HG03175 (cell line): ENCODE data around the gene KIF17.
"Not testable (repeated sequence)": the region's sequence is repeated elsewhere in the genome, so short reads cannot be mapped to it uniquely, and the experiment has no call there.

Experiments used
- ATAC-seq: cut with Tn5 transposase; IDR thresholded peaks from one replicate; pipeline ENCODE4 v1.9.1; 2021; ENCODE audit warnings: mild to moderate bottlenecking, moderate library complexity; ENCODE audit not compliant: unreplicated experiment

The KIF17 gene

DNA sequence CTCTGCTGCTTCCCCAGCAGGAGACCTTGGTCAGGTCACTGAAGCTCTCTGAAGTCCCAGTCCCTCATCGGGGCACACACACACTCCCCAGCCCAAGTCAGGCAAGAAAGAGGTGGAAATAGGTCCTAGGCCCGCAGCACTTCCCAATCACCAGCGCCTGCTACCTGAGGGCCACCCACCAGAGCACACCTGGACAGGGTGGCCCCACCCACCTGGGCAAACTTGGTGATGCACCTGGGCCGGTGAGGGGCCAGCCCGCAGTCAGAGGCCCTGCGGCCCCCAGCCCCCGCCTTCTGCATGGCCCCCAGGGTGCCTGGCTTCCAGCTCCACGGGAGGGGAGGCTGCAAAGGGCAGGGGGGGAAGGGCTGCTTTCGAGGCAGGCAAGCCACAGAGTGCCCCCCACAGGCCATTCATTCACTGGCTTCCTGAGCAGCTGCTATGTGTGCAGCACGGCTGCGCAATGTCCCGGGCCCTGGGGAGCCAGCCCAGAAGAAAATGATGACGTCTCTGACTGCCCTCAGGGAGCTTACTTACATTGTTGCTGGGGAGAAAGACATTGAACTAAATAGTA lies 10.0 kb upstream of the KIF17 start:
- no peak for ATAC-seq

GRCh38 chr1:20726932-20727745 lies 9.3 kb upstream of the KIF17 start:
- no peak for ATAC-seq

DNA sequence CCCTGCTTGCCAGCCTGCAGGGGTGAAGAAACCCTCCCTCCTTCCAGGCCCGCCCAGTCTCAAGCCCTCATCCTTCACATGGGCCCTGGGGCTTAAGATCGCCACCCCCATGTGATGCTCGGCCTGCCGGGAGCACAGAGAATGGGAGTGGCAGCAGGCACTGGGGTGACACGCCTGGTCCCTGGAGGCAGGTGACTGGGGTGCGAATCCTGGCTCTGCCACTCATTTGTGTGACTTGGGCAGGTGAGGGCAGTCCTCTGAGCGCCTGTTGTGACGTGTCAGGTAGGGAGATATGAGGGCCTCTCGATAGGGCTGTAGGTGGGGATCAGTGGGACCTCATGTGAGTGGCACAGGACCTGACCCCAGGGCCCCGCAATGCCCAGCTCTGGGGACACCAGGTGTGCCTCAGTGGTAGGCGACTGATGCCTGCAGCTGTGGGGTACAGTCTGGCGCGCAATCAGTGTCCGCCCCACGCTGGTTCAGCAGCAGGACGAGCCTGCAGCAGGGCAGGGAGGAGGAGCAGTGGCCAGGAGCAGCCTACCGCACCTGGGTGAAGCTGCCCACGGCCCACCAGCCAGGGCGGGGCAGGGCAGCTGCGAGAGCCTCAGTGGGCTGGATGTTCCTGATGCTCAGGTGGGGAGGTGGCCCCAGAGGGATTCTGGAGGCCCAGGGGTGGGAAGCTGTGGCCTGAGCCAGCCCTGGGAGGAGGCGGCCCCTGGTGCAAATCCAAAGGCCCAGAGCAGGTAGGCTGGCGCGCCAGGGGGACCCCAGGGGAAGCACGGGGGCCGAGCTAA lies 8.5 kb upstream of the KIF17 start:
- no peak for ATAC-seq

DNA sequence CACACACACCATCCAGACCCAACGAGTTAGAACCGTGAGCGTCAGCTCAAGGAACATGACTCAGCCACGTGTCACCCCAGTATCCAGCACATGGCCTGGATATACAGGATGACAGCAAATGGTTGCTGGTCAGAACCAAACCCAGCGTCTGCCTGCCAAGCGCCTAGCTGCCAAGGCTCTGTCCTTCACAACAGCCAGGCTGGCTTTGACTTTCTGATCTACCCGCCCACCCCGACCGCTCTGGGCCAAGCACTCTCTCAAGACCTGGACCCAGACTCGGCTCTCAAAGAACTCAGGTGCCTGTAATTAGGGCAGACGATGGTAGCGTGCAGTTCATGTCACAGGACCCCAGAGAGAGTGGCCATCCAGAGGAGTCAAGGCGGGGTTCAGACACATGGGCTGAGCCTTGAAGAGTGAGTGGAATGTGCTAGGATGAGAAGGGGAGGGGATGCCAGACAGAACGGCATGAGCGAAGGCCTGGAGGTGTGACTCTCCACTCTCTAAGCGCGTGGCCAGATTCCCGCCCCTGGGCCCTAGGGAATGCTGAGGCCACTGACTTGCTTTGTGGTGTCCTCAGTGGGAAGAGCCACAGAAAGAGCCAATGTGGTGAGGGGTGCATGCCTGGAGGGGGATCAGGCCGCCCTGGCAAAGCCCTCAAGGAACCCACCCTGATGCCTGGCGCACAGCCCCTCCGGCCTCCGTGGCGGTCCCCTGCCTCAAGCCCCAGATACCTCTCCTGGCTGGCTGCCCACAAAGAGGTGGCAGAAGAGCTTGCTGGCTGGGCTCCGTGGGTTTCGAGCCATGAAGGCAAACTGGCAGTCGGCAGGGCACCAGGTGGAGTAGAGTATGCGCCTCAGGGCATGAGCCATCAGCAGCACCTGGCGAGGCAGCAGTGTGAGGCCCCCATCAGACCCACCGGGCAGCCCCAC lies 7.6 kb upstream of the KIF17 start:
- ATAC-seq: no peak

- ATAC-seq: no peak
Observed at GRCh38 chr1:20724364-20725188, 6.8 kb upstream of the KIF17 start.

- no peak for ATAC-seq
Observed at GRCh38 chr1:20723537-20724363, 5.9 kb upstream of the KIF17 start.

DNA sequence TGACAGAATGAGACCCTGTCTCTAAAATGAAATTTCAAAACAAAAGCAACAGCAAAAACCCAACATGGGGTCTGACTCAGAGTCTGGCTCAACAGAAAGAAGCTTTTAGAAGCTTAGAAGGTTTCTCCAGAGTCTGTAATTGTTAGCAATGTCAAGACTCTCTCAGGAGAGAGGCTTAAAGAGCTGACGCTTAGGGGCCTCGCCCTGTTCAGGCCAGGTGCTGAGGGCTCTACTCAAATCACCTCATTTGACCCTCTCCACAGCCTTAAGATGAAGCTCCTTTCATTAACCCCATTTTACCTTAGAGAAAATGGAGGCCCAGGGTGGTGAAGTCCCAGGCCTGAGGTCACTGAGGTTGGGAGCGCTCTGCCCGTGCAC lies 5.3 kb upstream of the KIF17 start:
- no peak for ATAC-seq

GRCh38 chr1:20721117-20722061 lies 3.6 kb upstream of the KIF17 start:
- ATAC-seq: no peak

GRCh38 chr1:20720631-20721091 lies 2.9 kb upstream of the KIF17 start:
- ATAC-seq: no peak

- ATAC-seq: no peak
Observed at GRCh38 chr1:20719871-20720620, 2.2 kb upstream of the KIF17 start.

DNA sequence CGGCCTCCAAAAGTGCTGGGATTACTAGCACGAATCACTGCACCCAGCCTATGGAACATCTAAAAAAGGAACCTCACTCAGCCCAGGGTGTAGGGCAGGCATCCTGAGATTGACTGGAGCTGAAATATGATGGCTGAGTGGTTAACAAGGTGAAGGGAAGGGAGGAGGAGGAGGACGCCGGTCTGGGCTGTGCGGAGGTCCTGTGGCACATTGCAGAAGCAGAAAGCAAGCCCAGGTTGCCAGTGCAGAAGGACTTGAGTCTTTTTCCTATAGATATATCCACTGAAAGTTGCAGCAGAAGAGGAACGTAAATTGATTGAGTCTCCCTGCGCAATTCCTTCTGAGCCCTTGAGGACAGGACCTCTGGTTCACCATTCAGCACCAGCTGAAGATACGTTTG lies 1.5 kb upstream of the KIF17 start:
- no peak for ATAC-seq

DNA sequence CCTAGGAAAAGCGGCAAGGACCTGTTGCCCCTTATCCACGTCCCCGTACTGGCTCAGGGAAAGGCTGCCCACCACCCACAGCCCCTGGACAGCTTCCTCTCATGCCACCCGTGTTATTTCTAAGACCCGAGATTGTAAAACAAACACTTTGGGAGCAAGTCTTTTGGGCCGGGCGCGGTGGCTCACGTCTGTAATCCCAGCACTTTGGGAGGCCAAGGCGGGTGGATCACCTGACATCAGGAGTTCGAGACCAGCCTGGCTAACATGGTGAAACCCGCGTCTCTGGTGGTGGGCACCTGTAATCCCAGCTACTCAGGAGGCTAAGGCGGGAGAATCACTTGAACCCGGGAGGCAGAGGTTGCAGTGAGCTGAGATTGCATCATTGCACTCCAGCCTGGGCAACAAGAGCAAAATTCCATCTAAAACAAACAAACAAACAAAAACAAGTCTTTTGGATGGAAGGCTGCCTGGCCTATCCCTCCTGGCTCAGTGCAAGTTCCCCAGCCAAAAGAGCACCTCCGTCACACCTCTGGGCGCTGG lies 606 bp upstream of the KIF17 start:
- ATAC-seq: not testable (repeated sequence)

GRCh38 chr1:20716232-20716631 lies 1.6 kb downstream of the KIF17 start:
- ATAC-seq: no peak

GRCh38 chr1:20715406-20715805 lies 2.4 kb downstream of the KIF17 start:
- no peak for ATAC-seq

GRCh38 chr1:20713440-20713839 lies 4.4 kb downstream of the KIF17 start:
- no peak for ATAC-seq

- no peak for ATAC-seq
Observed at GRCh38 chr1:20712215-20712577, 5.6 kb downstream of the KIF17 start.
